Liver (tissue), 9 donors: ENCODE data around the gene ERMARD. TPM values are rescaled to one million over a fixed set of nuclear protein-coding genes. Genes with fewer than 3 reads are reported as not detected.

Source experiments
- DNase-seq: peaks from one replicate; pipeline ENCODE4 v3.0.0-alpha.2; 2017; ENCODE audit warnings: low spot score
- H3K27ac ChIP-seq, 2 donors: one replicate each; pipeline ENCODE4 v1.7.0; 2013; ENCODE audit warnings: inconsistent platforms in 2 of 2, low read length in 2 of 2, control low read depth in 1 of 2, low read depth in 1 of 2, mild to moderate bottlenecking in 1 of 2
- H3K27me3 ChIP-seq, 4 donors: one replicate each; pipeline versions ENCODE4 v1.6.1 to v1.7.0; 2013; ENCODE audit warnings: low read length in 3 of 4, inconsistent platforms in 1 of 4, mild to moderate bottlenecking in 1 of 4, moderate library complexity in 1 of 4; ENCODE audit not compliant: control insufficient read depth in 4 of 4, insufficient read depth in 4 of 4
- H3K36me3 ChIP-seq, 4 donors: one replicate each; pipeline versions ENCODE4 v1.6.1 to v1.7.0; 2013; ENCODE audit warnings: low read length in 3 of 4, mild to moderate bottlenecking in 3 of 4, low read depth in 1 of 4, moderate library complexity in 1 of 4; ENCODE audit not compliant: control insufficient read depth in 4 of 4, insufficient read depth in 3 of 4
- H3K4me1 ChIP-seq, 4 donors: one replicate each; pipeline versions ENCODE4 v1.6.1 to v1.7.0; 2013; ENCODE audit warnings: low read length in 3 of 4, mild to moderate bottlenecking in 3 of 4, moderate library complexity in 1 of 4; ENCODE audit not compliant: control insufficient read depth in 4 of 4, insufficient read depth in 4 of 4
- H3K4me3 ChIP-seq, 3 donors: one replicate each; pipeline versions ENCODE4 v1.6.1 to v1.7.0; 2013; ENCODE audit warnings: low read length in 3 of 3, control low read depth in 1 of 3, low read depth in 1 of 3, mild to moderate bottlenecking in 1 of 3
- H3K9ac ChIP-seq, 2 donors: one replicate each; pipeline ENCODE4 v1.7.0; 2013; ENCODE audit warnings: low read length in 2 of 2, mild to moderate bottlenecking in 2 of 2, moderate library complexity in 2 of 2, control low read depth in 1 of 2, low read depth in 1 of 2
- H3K9me3 ChIP-seq, 4 donors: one replicate each; pipeline versions ENCODE4 v1.6.1 to v1.7.0; 2013; ENCODE audit warnings: low read length in 3 of 4; ENCODE audit not compliant: control insufficient read depth in 4 of 4
- EGR1 ChIP-seq, 2 donors: IDR thresholded peaks; 2 replicates each; pipeline ENCODE4 v1.6.1; 2016 to 2018; ENCODE audit warnings: antibody characterized with exemption in 2 of 2, low read depth in 2 of 2
- FOXA1 ChIP-seq: IDR thresholded peaks from 2 replicates; pipeline ENCODE4 v1.6.1; 2016; ENCODE audit warnings: antibody characterized with exemption
- FOXA2 ChIP-seq: IDR thresholded peaks from 2 replicates; pipeline ENCODE4 v1.6.1; 2016; ENCODE audit warnings: antibody characterized with exemption
- GABPA ChIP-seq, 2 donors: IDR thresholded peaks in 1 of 2; conservative IDR thresholded peaks in 1 of 2; 2 replicates each; pipeline ENCODE4 v1.6.1; 2016; ENCODE audit warnings: antibody characterized with exemption in 2 of 2, mild to moderate bottlenecking in 1 of 2, moderate library complexity in 1 of 2
- HNF4A ChIP-seq, 2 donors: conservative IDR thresholded peaks; 2 replicates each; pipeline ENCODE4 v1.6.1; 2016; ENCODE audit warnings: antibody characterized with exemption in 2 of 2, mild to moderate bottlenecking in 2 of 2
- HNF4G ChIP-seq: IDR thresholded peaks from 2 replicates; pipeline ENCODE4 v1.6.1; 2016; ENCODE audit warnings: antibody characterized with exemption
- JUND ChIP-seq, 2 donors: IDR thresholded peaks; 2 replicates each; pipeline ENCODE4 v1.6.1; 2016; ENCODE audit warnings: antibody characterized with exemption in 2 of 2
- MAX ChIP-seq: IDR thresholded peaks from 2 replicates; pipeline ENCODE4 v1.6.1; 2016; ENCODE audit warnings: antibody characterized with exemption
- NR2F2 ChIP-seq: IDR thresholded peaks from 2 replicates; pipeline ENCODE4 v1.6.1; 2016; ENCODE audit warnings: antibody characterized with exemption
- RAD21 ChIP-seq, 2 donors: IDR thresholded peaks; 2 replicates each; pipeline ENCODE4 v1.6.1; 2016; ENCODE audit warnings: antibody characterized with exemption in 2 of 2, mild to moderate bottlenecking in 2 of 2
- RXRA ChIP-seq, 2 donors: IDR thresholded peaks; 2 replicates each; pipeline ENCODE4 v1.6.1; 2017 to 2018; ENCODE audit warnings: antibody characterized with exemption in 2 of 2, mild to moderate bottlenecking in 1 of 2
- SP1 ChIP-seq: IDR thresholded peaks from 2 replicates; pipeline ENCODE4 v1.6.1; 2018; ENCODE audit warnings: antibody characterized with exemption, mild to moderate bottlenecking
- TAF1 ChIP-seq: conservative IDR thresholded peaks from 2 replicates; pipeline ENCODE4 v1.6.1; 2016; ENCODE audit warnings: antibody characterized with exemption, mild to moderate bottlenecking
- YY1 ChIP-seq: IDR thresholded peaks from 2 replicates; pipeline ENCODE4 v1.6.1; 2016; ENCODE audit warnings: antibody characterized with exemption, mild to moderate bottlenecking
- ZBTB33 ChIP-seq: IDR thresholded peaks from 2 replicates; pipeline ENCODE4 v1.6.1; 2016; ENCODE audit warnings: antibody characterized with exemption
- WGBS: extraction: QIAGEN DNeasy Blood & Tissue Kit; methylation state at CpG from one replicate; pipeline ENCODE4 v1.1.7; 2013; 5-methylcytosine and 5-hydroxymethylcytosine counted together
- polyA plus RNA-seq, 2 donors: library from polyadenylated mRNA; stranded (reverse) in 1 of 2; unstranded in 1 of 2; fragments of 200-250 nt in 1 of 2; fragments of >200 nt in 1 of 2; fragmentation: Nextera tagmentation in 1 of 2; extraction: Ambion mirVana in 1 of 2; gene quantifications; one replicate each; pipeline versions ENCODE4 v1.2.1 to v1.2.3, GENCODE V29; 2013 to 2015
- total RNA-seq, 2 donors: library from RNA; depleted of rRNA; stranded (reverse); fragments of >200 nt; gene quantifications; one replicate each; pipeline ENCODE4 v1.2.3, GENCODE V29; 2014
- TF ChIP-seq, protein P1 (sequence below): fragments of 150-350 bp; IDR thresholded peaks from 2 replicates; pipeline ENCODE4 v1.5.1; 2017; ENCODE audit warnings: improper control_type of control experiment, low read depth, low read length; ENCODE audit not compliant: missing input control
- TF ChIP-seq, protein P2 (sequence below): IDR thresholded peaks from 2 replicates; pipeline ENCODE4 v1.6.1; 2016; ENCODE audit warnings: antibody characterized with exemption, mild to moderate bottlenecking
- TF ChIP-seq, protein P3 (sequence below): IDR thresholded peaks from 2 replicates; pipeline ENCODE4 v1.6.1; 2016; ENCODE audit warnings: antibody characterized with exemption
- donor health status: healthy.
- donor health status: healthy.
- donor health status: healthy.
- donor health status: healthy.
- donor health status: healthy.

ERMARD gene
- total and polyA plus RNA-seq, 4 donors = 10.1 to 20.7 (median 14.0) TPM

DNA sequence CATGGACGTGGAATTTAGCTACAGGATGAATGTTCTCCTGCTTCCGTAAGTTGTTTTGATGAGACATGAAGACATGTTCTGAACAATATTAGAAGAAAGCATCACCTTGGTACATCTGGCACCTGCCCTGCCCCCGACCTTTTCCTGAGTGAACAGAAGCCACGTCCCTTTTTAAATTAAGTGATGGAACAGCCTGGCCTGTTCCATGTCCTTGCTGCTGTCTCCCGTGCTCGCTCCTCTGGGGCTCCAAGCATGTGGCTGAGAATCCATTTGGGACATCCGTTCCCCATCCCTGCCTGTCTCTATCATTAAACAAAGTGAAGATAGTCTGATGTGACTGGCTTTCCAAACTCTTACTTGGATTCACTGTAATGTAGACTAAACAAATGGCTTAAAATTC is 36.4 kb downstream of the ERMARD start:
- TF ChIP-seq TAF1 (no peak), HNF4A (conservative IDR thresholded peaks at IDR 0.05) (no peak), MAX (no peak), JUND (IDR thresholded peaks at IDR 0.05) (no peak), SP1 (no peak), RAD21 (IDR thresholded peaks at IDR 0.05) (no peak), YY1 (no peak), ZBTB33 (no peak), EGR1 (IDR thresholded peaks at IDR 0.05; ENCODE audit: low read depth in 2 of 2) (no peak), FOXA2 (no peak), NR2F2 (no peak), RXRA (IDR thresholded peaks at IDR 0.05) (no peak), HNF4G (no peak), FOXA1 (no peak), GABPA (IDR thresholded peaks at IDR 0.05 in 1 of 2, conservative IDR thresholded peaks at IDR 0.05 in 1 of 2) (no peak)
- TF ChIP-seq, protein P1, sequence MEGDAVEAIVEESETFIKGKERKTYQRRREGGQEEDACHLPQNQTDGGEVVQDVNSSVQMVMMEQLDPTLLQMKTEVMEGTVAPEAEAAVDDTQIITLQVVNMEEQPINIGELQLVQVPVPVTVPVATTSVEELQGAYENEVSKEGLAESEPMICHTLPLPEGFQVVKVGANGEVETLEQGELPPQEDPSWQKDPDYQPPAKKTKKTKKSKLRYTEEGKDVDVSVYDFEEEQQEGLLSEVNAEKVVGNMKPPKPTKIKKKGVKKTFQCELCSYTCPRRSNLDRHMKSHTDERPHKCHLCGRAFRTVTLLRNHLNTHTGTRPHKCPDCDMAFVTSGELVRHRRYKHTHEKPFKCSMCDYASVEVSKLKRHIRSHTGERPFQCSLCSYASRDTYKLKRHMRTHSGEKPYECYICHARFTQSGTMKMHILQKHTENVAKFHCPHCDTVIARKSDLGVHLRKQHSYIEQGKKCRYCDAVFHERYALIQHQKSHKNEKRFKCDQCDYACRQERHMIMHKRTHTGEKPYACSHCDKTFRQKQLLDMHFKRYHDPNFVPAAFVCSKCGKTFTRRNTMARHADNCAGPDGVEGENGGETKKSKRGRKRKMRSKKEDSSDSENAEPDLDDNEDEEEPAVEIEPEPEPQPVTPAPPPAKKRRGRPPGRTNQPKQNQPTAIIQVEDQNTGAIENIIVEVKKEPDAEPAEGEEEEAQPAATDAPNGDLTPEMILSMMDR = no peak
- TF ChIP-seq, protein P2, sequence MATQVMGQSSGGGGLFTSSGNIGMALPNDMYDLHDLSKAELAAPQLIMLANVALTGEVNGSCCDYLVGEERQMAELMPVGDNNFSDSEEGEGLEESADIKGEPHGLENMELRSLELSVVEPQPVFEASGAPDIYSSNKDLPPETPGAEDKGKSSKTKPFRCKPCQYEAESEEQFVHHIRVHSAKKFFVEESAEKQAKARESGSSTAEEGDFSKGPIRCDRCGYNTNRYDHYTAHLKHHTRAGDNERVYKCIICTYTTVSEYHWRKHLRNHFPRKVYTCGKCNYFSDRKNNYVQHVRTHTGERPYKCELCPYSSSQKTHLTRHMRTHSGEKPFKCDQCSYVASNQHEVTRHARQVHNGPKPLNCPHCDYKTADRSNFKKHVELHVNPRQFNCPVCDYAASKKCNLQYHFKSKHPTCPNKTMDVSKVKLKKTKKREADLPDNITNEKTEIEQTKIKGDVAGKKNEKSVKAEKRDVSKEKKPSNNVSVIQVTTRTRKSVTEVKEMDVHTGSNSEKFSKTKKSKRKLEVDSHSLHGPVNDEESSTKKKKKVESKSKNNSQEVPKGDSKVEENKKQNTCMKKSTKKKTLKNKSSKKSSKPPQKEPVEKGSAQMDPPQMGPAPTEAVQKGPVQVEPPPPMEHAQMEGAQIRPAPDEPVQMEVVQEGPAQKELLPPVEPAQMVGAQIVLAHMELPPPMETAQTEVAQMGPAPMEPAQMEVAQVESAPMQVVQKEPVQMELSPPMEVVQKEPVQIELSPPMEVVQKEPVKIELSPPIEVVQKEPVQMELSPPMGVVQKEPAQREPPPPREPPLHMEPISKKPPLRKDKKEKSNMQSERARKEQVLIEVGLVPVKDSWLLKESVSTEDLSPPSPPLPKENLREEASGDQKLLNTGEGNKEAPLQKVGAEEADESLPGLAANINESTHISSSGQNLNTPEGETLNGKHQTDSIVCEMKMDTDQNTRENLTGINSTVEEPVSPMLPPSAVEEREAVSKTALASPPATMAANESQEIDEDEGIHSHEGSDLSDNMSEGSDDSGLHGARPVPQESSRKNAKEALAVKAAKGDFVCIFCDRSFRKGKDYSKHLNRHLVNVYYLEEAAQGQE = no peak
- TF ChIP-seq, protein P3, sequence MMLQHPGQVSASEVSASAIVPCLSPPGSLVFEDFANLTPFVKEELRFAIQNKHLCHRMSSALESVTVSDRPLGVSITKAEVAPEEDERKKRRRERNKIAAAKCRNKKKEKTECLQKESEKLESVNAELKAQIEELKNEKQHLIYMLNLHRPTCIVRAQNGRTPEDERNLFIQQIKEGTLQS = no peak
- WGBS = 91% methylated on average over 7 of the region's 7 CpGs
- H3K9me3 ChIP-seq = no peaks in the 10 kb centered on the region
- DNase-seq = no peak
- H3K27ac ChIP-seq = no peak overlapping the region
- H3K27me3 ChIP-seq = no peaks in the 10 kb centered on the region
- peaks cover 4 to 30% (median 23%) of the 10 kb centered on the region in 4 donors for H3K4me1 ChIP-seq
- H3K4me3 ChIP-seq = no peak overlapping the region
- H3K9ac ChIP-seq = no peak overlapping the region
- H3K36me3 ChIP-seq = peaks cover 0 to 8% (median 0%) of the 10 kb centered on the region in 4 donors
